Measurements from ENCODE around the gene C19orf73.

C19orf73 gene

GRCh38 chr19:49120868-49121267 lies 1.9 kb upstream of the C19orf73 start:
- FAIRE-seq (no peak), DNase-seq (ENCODE audit: insufficient read length, low spot score) (no peak)

DNA sequence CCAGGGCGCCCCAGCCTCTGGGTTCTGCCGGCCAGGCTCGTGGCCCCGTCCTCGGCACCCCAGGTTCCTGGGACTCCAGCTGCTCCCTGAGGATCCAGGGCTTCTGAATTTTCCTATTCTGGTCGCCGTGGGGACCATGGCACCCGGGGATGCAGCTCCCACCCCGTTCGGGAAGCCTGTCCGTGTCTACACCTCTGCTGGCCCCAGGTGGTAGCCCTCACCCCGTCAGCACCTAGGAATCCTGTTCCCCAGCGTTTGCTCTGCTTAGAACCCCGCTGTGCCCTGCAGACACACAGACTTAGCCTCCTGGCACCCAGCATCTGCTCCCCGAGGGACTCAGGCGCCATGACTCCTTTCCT lies 1.4 kb upstream of the C19orf73 start:
- DNase-seq (ENCODE audit: insufficient read length, low spot score) (no peak), FAIRE-seq (no peak)
- TF ChIP-seq POLR2A (IDR thresholded peaks at IDR 0.05; ENCODE audit: low read depth, low read length): no peak

More at GRCh38 chr19:49120868-49121267, 1.9 kb upstream of the C19orf73 start:
- TF ChIP-seq POLR2A (IDR thresholded peaks at IDR 0.05; ENCODE audit: low read depth, low read length): no peak

GRCh38 chr19:49119411-49120324 lies 725 bp upstream of the C19orf73 start, which contains the start of gene PPFIA3:
Gene PPFIA3, plus strand, starts transcription at chr19:49119544. Its CDS starts 8,330 bp downstream, at chr19:49127874.
- no peak for FAIRE-seq

DNA sequence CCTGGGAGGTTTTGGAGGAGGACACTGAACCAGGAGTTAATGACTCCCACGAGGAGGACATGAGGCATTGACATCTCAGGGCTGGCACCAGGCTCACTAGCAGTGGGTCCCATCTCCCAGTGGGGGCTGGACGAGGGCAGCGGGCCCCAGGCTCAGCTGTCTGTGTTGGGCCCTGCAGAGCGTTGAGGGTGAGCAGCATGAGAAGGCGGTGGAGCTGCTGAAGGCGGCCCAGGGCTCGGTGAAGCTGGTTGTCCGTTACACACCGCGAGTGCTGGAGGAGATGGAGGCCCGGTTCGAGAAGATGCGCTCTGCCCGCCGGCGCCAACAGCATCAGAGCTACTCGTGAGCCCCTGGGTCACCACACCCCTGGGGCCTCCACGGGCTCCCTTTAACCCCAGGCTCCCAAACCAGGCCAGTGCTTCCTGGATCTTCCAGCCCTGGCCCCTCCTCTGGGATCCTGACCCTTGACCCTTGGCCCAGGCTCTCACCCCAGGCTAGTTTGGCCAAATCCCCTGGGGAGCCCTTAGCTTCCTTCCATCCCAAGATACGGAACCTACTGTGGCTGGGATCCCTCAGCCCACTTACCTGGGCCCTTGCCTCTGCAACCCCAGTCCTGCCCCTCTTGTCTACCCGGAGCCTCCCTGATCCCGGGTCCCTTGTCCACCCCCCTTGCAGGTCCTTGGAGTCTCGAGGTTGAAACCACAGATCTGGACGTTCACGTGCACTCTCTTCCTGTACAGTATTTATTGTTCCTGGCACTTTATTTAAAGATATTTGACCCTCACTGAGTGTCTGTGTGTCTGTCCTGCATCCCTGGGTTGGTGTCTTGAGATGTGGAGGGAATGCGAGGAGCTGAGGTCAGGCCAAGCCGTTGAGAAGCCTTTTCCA lies 1.0 kb downstream of the C19orf73 start:
- no peak for TF ChIP-seq POLR2A (IDR thresholded peaks at IDR 0.05; ENCODE audit: low read depth, low read length)

More at GRCh38 chr19:49119411-49120324, 725 bp upstream of the C19orf73 start, which contains the start of gene PPFIA3:
- no peak for TF ChIP-seq POLR2A (IDR thresholded peaks at IDR 0.05; ENCODE audit: low read depth, low read length)
- DNase-seq (ENCODE audit: insufficient read length, low spot score): peak; percentile 57

GRCh38 chr19:49116544-49116943 lies 2.4 kb downstream of the C19orf73 start:
- no peak for DNase-seq (ENCODE audit: insufficient read length, low spot score)
- no peak for FAIRE-seq
- TF ChIP-seq POLR2A (IDR thresholded peaks at IDR 0.05; ENCODE audit: low read depth, low read length): no peak

More for the DNA sequence above, 1.0 kb downstream of the C19orf73 start:
- FAIRE-seq (no peak), DNase-seq (ENCODE audit: insufficient read length, low spot score) (no peak)

- FAIRE-seq (no peak), DNase-seq (ENCODE audit: insufficient read length, low spot score) (no peak)
- TF ChIP-seq POLR2A (IDR thresholded peaks at IDR 0.05; ENCODE audit: low read depth, low read length): no peak
Observed at GRCh38 chr19:49114630-49115363, 4.1 kb downstream of the C19orf73 start.

DNA sequence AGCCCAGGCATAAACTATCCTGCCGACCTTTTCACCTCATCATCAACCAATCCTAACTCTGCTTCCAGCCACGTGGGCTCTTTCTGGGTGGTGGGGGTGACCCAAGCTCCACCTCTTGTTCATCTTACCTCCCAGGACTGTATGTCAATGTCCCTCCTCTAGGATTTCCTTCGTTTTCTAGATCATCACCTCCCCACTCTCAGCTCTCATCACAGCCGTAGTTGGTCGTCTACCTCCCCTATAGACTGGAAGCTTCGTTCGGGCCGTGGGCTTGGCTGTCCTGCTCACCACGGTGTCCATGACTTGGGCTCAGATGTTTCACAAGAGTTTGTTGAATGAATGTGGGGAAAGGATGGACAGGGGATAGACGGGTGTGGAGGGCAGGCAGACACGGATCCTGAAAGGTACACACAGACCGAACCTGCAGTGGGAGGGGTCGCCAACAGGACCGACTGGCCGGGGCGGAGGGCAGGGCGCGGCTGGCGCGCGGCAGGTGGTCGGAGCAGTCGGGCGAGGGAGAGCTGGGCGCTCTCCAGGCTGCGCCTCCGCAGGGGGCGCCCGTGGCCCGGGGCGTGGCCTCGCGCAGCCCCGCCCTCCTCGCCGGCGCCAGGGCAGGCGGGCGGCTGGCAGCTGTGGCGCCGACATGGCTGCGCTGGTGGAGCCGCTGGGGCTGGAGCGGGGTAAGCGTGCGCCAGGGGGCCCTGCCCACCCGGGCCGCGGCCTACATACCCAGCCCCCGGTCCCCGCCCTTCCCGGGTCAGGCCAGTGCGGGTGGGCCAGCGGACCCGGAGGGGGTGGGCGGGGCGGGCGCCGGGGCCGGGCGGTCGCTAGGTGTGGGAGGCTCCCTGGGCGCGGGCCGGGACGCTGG lies 4.9 kb downstream of the C19orf73 start, which contains the start of gene LIN7B:
LIN7B (plus strand) TSS at position 609 of the 868 bp plus-strand sequence; CDS start at position 644, 35 bp downstream.
- 0 out of 2 replicates have a peak, but pooled peaks have one; percentile 29 for TF ChIP-seq POLR2A (IDR thresholded peaks at IDR 0.05; ENCODE audit: low read depth, low read length)
- FAIRE-seq (no peak), DNase-seq (ENCODE audit: insufficient read length, low spot score) (peak; percentile 68)

DNA sequence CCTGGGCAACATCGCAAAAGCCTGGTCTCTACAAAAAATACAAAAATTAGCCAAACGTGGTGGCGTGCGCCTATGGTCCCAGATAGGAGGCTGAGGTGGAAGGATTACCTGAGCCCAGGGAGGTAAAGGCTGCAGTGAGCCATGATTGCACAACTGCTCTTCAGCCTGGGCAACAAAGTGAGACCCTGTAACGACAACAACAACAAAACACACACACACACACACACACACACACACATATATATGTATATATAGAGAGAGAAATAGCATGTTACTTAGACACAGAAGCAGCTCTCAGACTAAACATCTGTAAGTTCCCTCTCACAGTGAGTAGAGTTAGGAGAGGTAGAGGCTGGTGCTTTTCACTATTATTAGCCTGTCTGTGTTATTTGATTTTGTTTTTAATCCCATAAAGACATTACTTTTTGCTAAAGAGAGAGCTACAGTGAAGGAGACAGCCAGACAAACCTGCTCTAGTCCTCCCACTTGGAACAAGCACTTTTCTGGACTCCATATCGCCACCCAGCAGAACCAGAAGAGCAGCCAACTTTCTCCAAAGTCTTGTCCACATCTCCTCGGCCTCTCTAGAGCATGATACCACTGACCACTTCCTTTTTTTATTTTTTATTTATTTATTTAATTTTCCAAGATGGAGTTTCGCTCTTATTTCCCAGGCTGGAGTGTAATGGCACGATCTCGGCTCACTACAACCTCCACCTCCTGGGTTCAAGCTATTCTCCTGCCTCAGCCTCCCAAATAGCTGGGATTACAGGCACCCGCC lies 7.5 kb downstream of the C19orf73 start:
- TF ChIP-seq POLR2A (IDR thresholded peaks at IDR 0.05; ENCODE audit: low read depth, low read length): no peak
- FAIRE-seq: no peak

DNA sequence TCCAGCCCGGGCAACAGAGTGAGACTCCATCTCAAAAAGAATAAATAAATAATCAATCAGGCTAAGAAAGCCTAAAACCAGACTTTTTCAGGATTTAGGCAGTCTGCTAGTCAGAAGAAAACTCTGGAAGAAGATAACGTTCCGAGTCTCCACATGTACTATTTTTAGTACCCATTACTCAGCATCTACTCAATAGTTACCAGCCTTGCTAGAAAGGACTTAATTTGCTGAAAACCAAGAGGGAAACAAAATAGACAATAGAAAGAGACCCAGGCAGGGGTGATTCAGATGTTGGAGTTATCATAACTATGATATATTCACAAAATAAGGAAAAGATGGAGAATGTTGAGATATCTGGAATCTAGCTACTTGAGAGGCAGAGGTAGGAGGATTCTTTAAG lies 8.4 kb downstream of the C19orf73 start:
- no peak for DNase-seq (ENCODE audit: insufficient read length, low spot score)
- TF ChIP-seq POLR2A (IDR thresholded peaks at IDR 0.05; ENCODE audit: low read depth, low read length): no peak
- FAIRE-seq: no peak

More for the DNA sequence above, 7.5 kb downstream of the C19orf73 start:
- DNase-seq (ENCODE audit: insufficient read length, low spot score): no peak

DNA sequence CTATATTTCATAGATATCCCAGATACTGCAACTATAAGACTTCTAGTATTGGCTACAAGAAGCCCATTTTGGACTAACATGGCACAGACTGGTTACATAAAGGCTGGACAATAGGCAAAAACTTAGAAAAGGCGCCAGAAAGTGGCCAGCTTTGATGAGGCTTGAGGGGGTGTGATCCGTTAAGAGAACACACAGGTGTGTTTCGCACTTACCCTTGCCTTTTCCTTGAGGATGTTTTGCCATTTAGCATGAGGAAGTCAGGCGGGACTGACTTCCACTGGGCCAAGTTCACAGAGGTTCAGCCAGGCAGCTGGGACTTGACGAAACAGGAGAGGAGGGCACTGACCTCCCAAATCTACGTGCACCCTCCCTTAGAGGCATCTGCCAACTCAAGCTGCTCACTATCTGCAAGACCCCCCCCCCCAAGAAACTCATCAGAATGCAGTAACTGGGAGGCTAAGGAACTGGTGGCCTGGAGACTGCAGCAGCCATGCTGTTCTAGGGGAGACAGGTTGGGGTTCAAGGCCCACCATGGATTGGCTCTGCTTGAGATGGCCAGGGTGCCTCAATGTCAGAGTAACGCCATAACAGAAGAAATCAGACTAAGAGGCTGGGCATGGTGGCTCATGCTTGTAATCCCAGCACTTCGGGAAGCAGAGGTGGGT lies 9.2 kb downstream of the C19orf73 start:
- DNase-seq (ENCODE audit: insufficient read length, low spot score): no peak
- no peak for TF ChIP-seq POLR2A (IDR thresholded peaks at IDR 0.05; ENCODE audit: low read depth, low read length)
- FAIRE-seq: no peak

DNA sequence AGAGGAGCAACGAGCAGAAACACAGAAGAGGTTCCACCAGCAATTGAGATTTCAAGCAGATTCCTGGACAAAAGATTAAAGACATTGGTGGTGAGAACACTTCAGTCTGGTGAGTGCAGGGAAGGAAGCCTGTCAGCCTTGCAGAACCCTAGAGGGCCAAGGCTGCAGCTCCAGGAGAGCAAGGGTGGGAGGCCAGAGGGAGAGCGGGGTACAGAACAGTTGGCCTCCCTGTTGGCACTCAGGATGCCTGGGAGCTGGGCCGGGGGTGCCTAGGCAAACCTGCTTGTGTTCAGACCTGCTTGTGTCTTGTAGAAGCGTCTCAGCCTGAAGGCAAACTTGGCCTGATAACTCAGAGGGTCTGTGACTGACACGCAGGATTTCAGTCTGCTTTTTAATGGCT lies 9.9 kb downstream of the C19orf73 start:
- FAIRE-seq (no peak), DNase-seq (ENCODE audit: insufficient read length, low spot score) (no peak)
- TF ChIP-seq POLR2A (IDR thresholded peaks at IDR 0.05; ENCODE audit: low read depth, low read length): no peak
